B cell (primary cell): ENCODE measurements around the gene SPACA7. TPM values are rescaled to one million over a fixed set of nuclear protein-coding genes. Genes with fewer than 3 reads are reported as not detected.

Experiments used
- ATAC-seq: fragments of 200-7000 bp; cut with Tn5 transposase; one replicate; pipeline ENCODE4 v1.10.0; 2021; ENCODE audit warnings: low read depth, mild to moderate bottlenecking, moderate number of reproducible peaks, moderate library complexity
- CTCF ChIA-PET: fragments of 350-600 bp; sonication (Branson Sonifier 250); formaldehyde crosslinking; loops from one replicate; lab custom pipeline; 2021; ENCODE audit warnings: antibody characterized with exemption, inconsistent platforms; lab: Charles Lee
- POLR2A ChIA-PET: fragments of 350-600 bp; sonication (Branson Sonifier 250); formaldehyde crosslinking; loops from one replicate; lab custom pipeline; 2021; ENCODE audit warnings: antibody characterized with exemption; lab: Charles Lee
- DNase-seq: peaks from one replicate; pipeline ENCODE4 v3.0.0; 2013
- H2AFZ ChIP-seq: 2 replicates; pipeline ENCODE4 v1.6.1; 2012; ENCODE audit warnings: mild to moderate bottlenecking, low read depth, low read length; ENCODE audit not compliant: insufficient read depth, poor library complexity, severe bottlenecking
- H3K27ac ChIP-seq, 2 donors: 1 replicate in 1 of 2; 2 replicates in 1 of 2; pipeline ENCODE4 v1.5.1; 2012 to 2013; ENCODE audit warnings: low read length in 2 of 2, mild to moderate bottlenecking in 2 of 2, moderate library complexity in 1 of 2
- H3K27me3 ChIP-seq, 4 experiments: fragments of 200-600 bp in 1 of 4; sonication (generic) in 1 of 4; replicated peaks in 1 of 4; 1 replicate in 2 of 4; 2 replicates in 2 of 4; pipeline versions ENCODE4 v1.6.1 to v1.7.0; 2013 to 2016; ENCODE audit warnings: low read length in 3 of 4, mild to moderate bottlenecking in 2 of 4, mixed read lengths in 1 of 4, moderate library complexity in 1 of 4; ENCODE audit not compliant: insufficient read depth in 4 of 4, control insufficient read depth in 3 of 4; ENCODE audit errors: control extremely low read depth in 1 of 4
- H3K36me3 ChIP-seq, 2 experiments: replicated peaks in 1 of 2; 1 replicate in 1 of 2; 2 replicates in 1 of 2; pipeline versions ENCODE4 v1.6.1 to v1.7.1; 2013; ENCODE audit warnings: low read length in 1 of 2; ENCODE audit not compliant: insufficient read depth in 2 of 2, control insufficient read depth in 1 of 2; ENCODE audit errors: control extremely low read depth in 1 of 2, extremely low read depth in 1 of 2
- H3K4me1 ChIP-seq, 2 donors: fragments of 200-600 bp in 1 of 2; sonication (generic) in 1 of 2; 1 replicate in 1 of 2; 2 replicates in 1 of 2; pipeline versions ENCODE4 v1.5.1 to v1.6.1; 2013 to 2017; ENCODE audit warnings: low read length in 2 of 2; ENCODE audit not compliant: control insufficient read depth in 2 of 2, insufficient read depth in 2 of 2
- H3K4me2 ChIP-seq: replicated peaks from 2 replicates; pipeline ENCODE3; 2012; ENCODE audit warnings: mild to moderate bottlenecking, low read depth, low read length; ENCODE audit not compliant: poor library complexity, severe bottlenecking
- H3K4me3 ChIP-seq, 5 experiments: fragments of 200-600 bp in 1 of 5; sonication (generic) in 1 of 5; 1 replicate in 3 of 5; 2 replicates in 2 of 5; pipeline versions ENCODE4 v1.5.1 to v1.7.0; 2011 to 2016; ENCODE audit warnings: low read length in 4 of 5, mild to moderate bottlenecking in 4 of 5, low read depth in 2 of 5, control low read depth in 1 of 5, moderate library complexity in 1 of 5; ENCODE audit not compliant: insufficient read depth in 1 of 5; ENCODE audit errors: control extremely low read depth in 1 of 5, extremely low read depth in 1 of 5
- H3K79me2 ChIP-seq: fragments of 200-600 bp; sonication (generic); one replicate; pipeline ENCODE4 v1.6.0; 2016; ENCODE audit warnings: low read length; ENCODE audit not compliant: control insufficient read depth, insufficient read depth
- H3K9ac ChIP-seq: fragments of 200-600 bp; sonication (generic); 2 replicates; pipeline ENCODE4 v1.6.1; 2017; ENCODE audit warnings: mild to moderate bottlenecking, low read length, moderate library complexity
- H3K9me3 ChIP-seq, 3 donors: one replicate each; pipeline versions ENCODE4 v1.6.1 to v1.7.1; 2013; ENCODE audit warnings: low read length in 2 of 3; ENCODE audit not compliant: control insufficient read depth in 2 of 3, insufficient read depth in 1 of 3; ENCODE audit errors: control extremely low read depth in 1 of 3
- H4K20me1 ChIP-seq: 2 replicates; pipeline ENCODE4 v1.6.0; 2012; ENCODE audit warnings: mild to moderate bottlenecking, low read length; ENCODE audit not compliant: insufficient read depth, control insufficient read depth, poor library complexity, severe bottlenecking
- H3K27ac Mint-ChIP-seq: one replicate; pipeline ENCODE4 v1.8.0; 2021; ENCODE audit warnings: mixed read lengths
- H3K27me3 Mint-ChIP-seq: one replicate; pipeline ENCODE4 v1.8.0; 2021; ENCODE audit warnings: mixed read lengths
- H3K4me1 Mint-ChIP-seq: one replicate; pipeline ENCODE4 v1.8.0; 2021; ENCODE audit warnings: mixed read lengths
- H3K4me3 Mint-ChIP-seq: one replicate; pipeline ENCODE4 v1.8.0; 2021; ENCODE audit warnings: mixed read lengths
- H3K9me3 Mint-ChIP-seq: one replicate; pipeline ENCODE4 v1.8.0; 2022; ENCODE audit warnings: mixed read lengths; ENCODE audit not compliant: insufficient read depth
- EZH2 ChIP-seq: IDR thresholded peaks from 2 replicates; pipeline ENCODE4 v1.6.1; 2012; ENCODE audit warnings: borderline replicate concordance, low read depth, mild to moderate bottlenecking, moderate library complexity, low read length; ENCODE audit not compliant: insufficient read depth, poor library complexity, severe bottlenecking
- WGBS: methylation state at CpG from one replicate; pipeline ENCODE4 v1.1.5; 2013; ENCODE audit warnings: missing lambda C conversion rate; ENCODE audit not compliant: insufficient coverage; 5-methylcytosine and 5-hydroxymethylcytosine counted together
- intact Hi-C: fragments of 100-400 bp; cut with micrococcal nuclease; formaldehyde crosslinking; loops from one replicate; pipeline ENCODE4 v1.10.0; 2022
- polyA plus RNA-seq: library from polyadenylated mRNA; depleted of rRNA; stranded (reverse); fragments of >200 nt; gene quantifications from 2 replicates; pipeline ENCODE4 v1.2.3, GENCODE V29; 2012
- total RNA-seq, 2 donors: library from RNA; stranded (reverse); fragments of 120-200 nt in 1 of 2; gene quantifications; 1 replicate in 1 of 2; 2 replicates in 1 of 2; pipeline versions ENCODE4 v1.2.3 to v1.2.4, GENCODE V29; 2013 to 2022
- TF ChIP-seq, protein P1 (sequence below): fragments of 200-600 bp; IDR thresholded peaks from one replicate; pipeline ENCODE4 v1.8.0; 2022; ENCODE audit warnings: antibody characterized with exemption, mild to moderate bottlenecking

SPACA7 gene
- total and polyA plus RNA-seq, 2 donors (not counting 1 experiment from before 2014, with no cell fraction given), result not detected

DNA sequence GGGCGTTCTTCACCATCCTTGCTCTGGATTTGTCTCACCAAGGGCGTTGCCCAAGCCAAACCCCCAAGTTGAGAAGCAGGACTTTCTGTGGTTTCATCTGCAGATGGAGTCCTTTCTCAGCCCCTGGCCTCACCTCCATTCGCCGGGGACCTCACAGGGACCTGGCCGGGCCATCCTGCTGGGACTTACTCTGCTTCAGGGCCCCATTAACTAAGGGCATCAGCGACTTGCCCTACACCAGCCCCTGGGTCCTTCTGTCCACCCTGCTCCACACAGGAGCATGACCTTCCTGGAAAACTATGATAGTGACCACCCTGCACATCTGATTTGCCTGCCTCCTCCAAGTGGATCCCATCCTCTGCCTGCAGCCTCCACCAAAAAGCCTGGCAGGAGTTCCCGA is 47.2 kb upstream of the SPACA7 start:
- no peak for TF ChIP-seq EZH2
- TF ChIP-seq, protein P1, sequence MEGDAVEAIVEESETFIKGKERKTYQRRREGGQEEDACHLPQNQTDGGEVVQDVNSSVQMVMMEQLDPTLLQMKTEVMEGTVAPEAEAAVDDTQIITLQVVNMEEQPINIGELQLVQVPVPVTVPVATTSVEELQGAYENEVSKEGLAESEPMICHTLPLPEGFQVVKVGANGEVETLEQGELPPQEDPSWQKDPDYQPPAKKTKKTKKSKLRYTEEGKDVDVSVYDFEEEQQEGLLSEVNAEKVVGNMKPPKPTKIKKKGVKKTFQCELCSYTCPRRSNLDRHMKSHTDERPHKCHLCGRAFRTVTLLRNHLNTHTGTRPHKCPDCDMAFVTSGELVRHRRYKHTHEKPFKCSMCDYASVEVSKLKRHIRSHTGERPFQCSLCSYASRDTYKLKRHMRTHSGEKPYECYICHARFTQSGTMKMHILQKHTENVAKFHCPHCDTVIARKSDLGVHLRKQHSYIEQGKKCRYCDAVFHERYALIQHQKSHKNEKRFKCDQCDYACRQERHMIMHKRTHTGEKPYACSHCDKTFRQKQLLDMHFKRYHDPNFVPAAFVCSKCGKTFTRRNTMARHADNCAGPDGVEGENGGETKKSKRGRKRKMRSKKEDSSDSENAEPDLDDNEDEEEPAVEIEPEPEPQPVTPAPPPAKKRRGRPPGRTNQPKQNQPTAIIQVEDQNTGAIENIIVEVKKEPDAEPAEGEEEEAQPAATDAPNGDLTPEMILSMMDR, result no peak
- Mint-ChIP-seq H3K27me3 (peaks cover 23% of the 10 kb centered on the region), H3K4me3 (no peak overlapping the region), H3K9me3 (no peaks in the 10 kb centered on the region), H3K4me1 (no peaks in the 10 kb centered on the region), H3K27ac (no peak overlapping the region)
- H3K27ac ChIP-seq, result no peak overlapping the region
- ATAC-seq (no peak), DNase-seq (no peak)
- POLR2A ChIA-PET, result no interaction called here
- H3K27me3 ChIP-seq, result peaks cover 0 to 21% (median 0%) of the 10 kb centered on the region in 4 experiments
- no peaks in the 10 kb centered on the region for H3K79me2 ChIP-seq
- no peaks in the 10 kb centered on the region for H4K20me1 ChIP-seq
- WGBS, result 71% methylated on average over 6 of the region's 7 CpGs
- H3K4me2 ChIP-seq, result no peak overlapping the region
- CTCF ChIA-PET, result no interaction called here
- H3K4me1 ChIP-seq, result no peaks in the 10 kb centered on the region
- H3K4me3 ChIP-seq, result no peak overlapping the region
- no peak overlapping the region for H2AFZ ChIP-seq
- intact Hi-C loops, result no loop called here
- H3K9me3 ChIP-seq, result peaks cover 0 to 39% (median 0%) of the 10 kb centered on the region in 3 donors
- no peaks in the 10 kb centered on the region for H3K36me3 ChIP-seq
- no peak overlapping the region for H3K9ac ChIP-seq

DNA sequence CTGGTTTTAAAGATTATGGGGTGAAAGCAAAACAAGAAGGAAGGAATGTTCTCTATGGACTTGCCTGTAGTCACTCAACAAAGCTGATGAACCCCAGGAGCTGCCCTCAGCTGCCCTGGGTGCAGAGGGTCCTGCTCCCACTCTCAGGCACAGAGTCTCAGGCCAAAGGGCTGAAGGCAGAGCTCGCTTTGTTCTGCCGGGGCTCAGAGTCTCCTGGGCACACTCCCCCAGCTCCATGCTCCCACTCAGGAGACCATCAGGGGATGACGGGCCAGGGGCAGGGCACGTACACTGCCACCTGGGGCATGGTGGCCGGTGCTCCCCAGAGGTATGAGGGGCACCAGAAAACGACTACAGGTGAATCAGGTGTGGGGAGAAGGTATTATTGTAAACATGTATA is 46.8 kb upstream of the SPACA7 start:
- DNase-seq (no peak), ATAC-seq (no peak)
- intact Hi-C loops, result no loop called here
- ChIA-PET CTCF (no interaction called here), POLR2A (no interaction called here)
- no peaks in the 10 kb centered on the region for H3K4me1 Mint-ChIP-seq
- Histone ChIP-seq H3K27ac (no peak overlapping the region), H3K4me2 (no peak overlapping the region), H3K36me3 (no peaks in the 10 kb centered on the region), H3K4me1 (no peaks in the 10 kb centered on the region), H3K27me3 (peaks cover 0 to 24% (median 0%) of the 10 kb centered on the region in 4 experiments), H2AFZ (no peak overlapping the region), H3K4me3 (no peak overlapping the region), H3K9me3 (peaks cover 0 to 39% (median 0%) of the 10 kb centered on the region in 3 donors), H3K9ac (no peak overlapping the region), H3K79me2 (no peaks in the 10 kb centered on the region), H4K20me1 (no peaks in the 10 kb centered on the region)
- no peak overlapping the region for H3K27ac Mint-ChIP-seq
- no peaks in the 10 kb centered on the region for H3K9me3 Mint-ChIP-seq
- no peak overlapping the region for H3K4me3 Mint-ChIP-seq
- no peak for TF ChIP-seq EZH2
- TF ChIP-seq, protein P1, result no peak
- peaks cover 23% of the 10 kb centered on the region for H3K27me3 Mint-ChIP-seq
- WGBS, result 73% methylated on average over 2 of the region's 6 CpGs
